HG02943 (cell line): ENCODE results near the gene CHPF2.

Source experiments
- ATAC-seq: cut with Tn5 transposase; IDR thresholded peaks from one replicate; pipeline ENCODE4 v1.9.1; 2021; ENCODE audit warnings: mild to moderate bottlenecking, low read depth, moderate library complexity; ENCODE audit not compliant: unreplicated experiment

Gene CHPF2

GRCh38 chr7:151256410-151257045 is 24.2 kb downstream of the CHPF2 start:
- ATAC-seq, result no peak

- no peak for ATAC-seq
These were observed 25.7 kb downstream of the CHPF2 start for GRCh38 chr7:151257990-151258389.

GRCh38 chr7:151260471-151260870 is 28.2 kb downstream of the CHPF2 start:
- ATAC-seq, result no peak

GRCh38 chr7:151260883-151261282 is 28.6 kb downstream of the CHPF2 start:
- ATAC-seq, result no peak

GRCh38 chr7:151261529-151261928 is 29.2 kb downstream of the CHPF2 start:
- no peak for ATAC-seq

- no peak for ATAC-seq
These were observed 32.3 kb downstream of the CHPF2 start for GRCh38 chr7:151264615-151265014.

- ATAC-seq, result no peak
These were observed 33.2 kb downstream of the CHPF2 start for GRCh38 chr7:151265351-151265931.

GRCh38 chr7:151269511-151269910 is 37.2 kb downstream of the CHPF2 start:
- no peak for ATAC-seq

GRCh38 chr7:151271699-151272355 is 39.5 kb downstream of the CHPF2 start:
- ATAC-seq, result no peak

GRCh38 chr7:151272405-151272804 is 40.1 kb downstream of the CHPF2 start:
- ATAC-seq, result no peak

- ATAC-seq, result no peak
These were observed 40.6 kb downstream of the CHPF2 start for GRCh38 chr7:151272877-151273276.

GRCh38 chr7:151273651-151274390 is 41.5 kb downstream of the CHPF2 start:
- no peak for ATAC-seq

GRCh38 chr7:151274396-151274795 is 42.1 kb downstream of the CHPF2 start:
- no peak for ATAC-seq

GRCh38 chr7:151274936-151275812 is 42.9 kb downstream of the CHPF2 start:
- no peak for ATAC-seq

GRCh38 chr7:151275813-151276577 is 43.7 kb downstream of the CHPF2 start:
- no peak for ATAC-seq

- no peak for ATAC-seq
These were observed 44.6 kb downstream of the CHPF2 start for GRCh38 chr7:151276666-151277590.

- ATAC-seq, result no peak
These were observed 45.3 kb downstream of the CHPF2 start for GRCh38 chr7:151277631-151278030.

GRCh38 chr7:151278949-151279348 is 46.7 kb downstream of the CHPF2 start:
- ATAC-seq, result no peak

GRCh38 chr7:151279868-151280267 is 47.6 kb downstream of the CHPF2 start:
- ATAC-seq, result no peak
